GM18507 (cell line): ENCODE results near the gene INSR.

Experiments
- DNase-seq: peaks from one replicate; pipeline ENCODE4 v3.0.0; 2011; ENCODE audit warnings: low read depth; ENCODE audit not compliant: insufficient read length; ENCODE audit errors: extremely low spot score
- FAIRE-seq: peaks from 2 replicates; lab custom pipeline; 2011; peaks lifted over from hg19 to GRCh38; lab: Jason Lieb, UNC

Gene INSR

GRCh38 chr19:7301525-7301924 is 7.3 kb upstream of the INSR start:
- DNase-seq (no peak), FAIRE-seq (no peak)

GRCh38 chr19:7297742-7298141 is 3.5 kb upstream of the INSR start:
- DNase-seq (no peak), FAIRE-seq (no peak)

GRCh38 chr19:7295912-7296536 is 1.8 kb upstream of the INSR start:
- DNase-seq: no peak
- FAIRE-seq: no peak

GRCh38 chr19:7294558-7295212 is 471 bp upstream of the INSR start:
- DNase-seq (no peak), FAIRE-seq (peak; percentile 59)

- FAIRE-seq: no peak
- no peak for DNase-seq
Observed at GRCh38 chr19:7292950-7293761, 1.1 kb downstream of the INSR start.

GRCh38 chr19:7292352-7292949 is 1.8 kb downstream of the INSR start:
- DNase-seq: no peak
- no peak for FAIRE-seq

- DNase-seq (no peak), FAIRE-seq (no peak)
Observed at GRCh38 chr19:7288977-7289376, 5.2 kb downstream of the INSR start.

GRCh38 chr19:7288131-7288530 is 6.1 kb downstream of the INSR start:
- no peak for DNase-seq
- FAIRE-seq: no peak

GRCh38 chr19:7287722-7288121 is 6.5 kb downstream of the INSR start:
- no peak for DNase-seq
- FAIRE-seq: no peak

GRCh38 chr19:7280940-7281666 is 13.1 kb downstream of the INSR start:
- no peak for FAIRE-seq
- DNase-seq: no peak

- DNase-seq (no peak), FAIRE-seq (peak; percentile 67)
Observed at GRCh38 chr19:7272856-7273578, 21.2 kb downstream of the INSR start.

- no peak for DNase-seq
- no peak for FAIRE-seq
Observed at GRCh38 chr19:7268705-7269098, 25.5 kb downstream of the INSR start.

- DNase-seq (no peak), FAIRE-seq (no peak)
Observed at GRCh38 chr19:7267792-7268704, 26.2 kb downstream of the INSR start.

- FAIRE-seq: no peak
- no peak for DNase-seq
Observed at GRCh38 chr19:7266832-7267231, 27.4 kb downstream of the INSR start.

- no peak for DNase-seq
Observed at GRCh38 chr19:7265963-7266362, 28.3 kb downstream of the INSR start.

GRCh38 chr19:7264858-7265257 is 29.4 kb downstream of the INSR start:
- no peak for FAIRE-seq
- no peak for DNase-seq

More at GRCh38 chr19:7265963-7266362, 28.3 kb downstream of the INSR start:
- no peak for FAIRE-seq

- DNase-seq: no peak
- no peak for FAIRE-seq
Observed at GRCh38 chr19:7263521-7263920, 30.7 kb downstream of the INSR start.

GRCh38 chr19:7263066-7263465 is 31.1 kb downstream of the INSR start:
- no peak for DNase-seq
- FAIRE-seq: no peak
